Ammon's horn (tissue), 1 donor: Measurements from ENCODE around the gene KIF1A.
"Not testable (repeated sequence)": the region's sequence is repeated elsewhere in the genome, so short reads cannot be mapped to it uniquely, and the experiment has no call there.

Experiments used
- DNase-seq: peaks from one replicate; pipeline ENCODE4 v3.0.0-alpha.2; 2016; ENCODE audit warnings: low spot score

KIF1A gene

GRCh38 chr2:240703417-240704341 lies 116.3 kb downstream of the KIF1A start:
- DNase-seq = no peak

GRCh38 chr2:240702640-240703011 lies 117.4 kb downstream of the KIF1A start:
- DNase-seq = no peak

GRCh38 chr2:240701736-240702639 lies 118.0 kb downstream of the KIF1A start:
- DNase-seq = no peak

DNA sequence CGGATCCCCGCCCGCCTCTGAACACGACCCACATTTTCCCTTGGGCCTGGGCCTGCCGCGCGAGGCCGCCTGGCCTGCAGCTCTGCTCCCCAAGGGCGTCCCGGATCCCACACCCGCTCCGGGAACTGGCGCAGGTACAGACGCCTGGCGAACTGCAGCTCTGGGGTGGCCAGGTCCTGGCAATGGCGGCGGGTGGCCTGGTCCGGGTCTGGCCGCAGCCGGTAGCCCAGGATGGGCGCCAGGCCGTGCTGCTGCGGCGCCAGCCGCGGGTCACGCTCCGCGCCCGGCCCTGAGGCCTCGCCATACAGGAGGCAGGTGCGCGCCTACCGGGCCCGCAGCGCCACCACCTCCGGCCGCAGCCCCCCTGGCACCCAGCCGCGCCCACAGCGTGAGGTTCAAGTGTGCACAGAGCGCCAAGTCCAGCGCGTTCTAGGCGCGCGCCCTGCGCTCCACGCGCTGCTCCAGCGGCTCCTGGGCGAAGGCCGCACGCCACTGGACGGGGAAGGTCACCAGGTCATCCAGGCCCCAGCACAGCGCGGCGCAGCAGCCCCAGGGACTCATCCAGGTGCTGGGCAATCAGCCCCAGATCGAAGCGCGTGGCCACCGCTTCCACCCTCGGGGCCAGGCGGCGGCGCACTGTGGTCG lies 118.8 kb downstream of the KIF1A start:
- DNase-seq = no peak

- not testable (repeated sequence) for DNase-seq
Measured at GRCh38 chr2:240700616-240701015, 119.4 kb downstream of the KIF1A start.

DNA sequence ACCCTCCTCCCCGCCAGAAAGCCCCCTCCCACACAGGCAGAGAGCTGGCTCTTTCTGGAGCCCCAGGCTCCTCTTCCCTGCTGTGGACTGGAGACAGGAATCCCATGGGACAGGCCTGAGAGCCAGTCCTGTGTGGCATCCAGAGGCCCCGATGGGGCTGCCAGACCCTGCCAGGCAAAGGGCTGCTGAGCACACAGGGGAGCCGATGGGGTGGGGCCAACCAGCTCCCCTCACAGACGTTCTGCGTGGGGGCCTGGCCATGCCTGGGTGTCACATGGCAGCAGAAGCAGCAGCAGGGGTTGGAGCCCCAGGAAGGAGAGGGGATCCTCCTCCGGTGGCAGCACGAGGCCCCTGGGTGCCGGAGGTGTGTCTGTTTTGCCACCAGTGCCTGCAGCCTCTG lies 120.2 kb downstream of the KIF1A start:
- DNase-seq = not testable (repeated sequence)

DNA sequence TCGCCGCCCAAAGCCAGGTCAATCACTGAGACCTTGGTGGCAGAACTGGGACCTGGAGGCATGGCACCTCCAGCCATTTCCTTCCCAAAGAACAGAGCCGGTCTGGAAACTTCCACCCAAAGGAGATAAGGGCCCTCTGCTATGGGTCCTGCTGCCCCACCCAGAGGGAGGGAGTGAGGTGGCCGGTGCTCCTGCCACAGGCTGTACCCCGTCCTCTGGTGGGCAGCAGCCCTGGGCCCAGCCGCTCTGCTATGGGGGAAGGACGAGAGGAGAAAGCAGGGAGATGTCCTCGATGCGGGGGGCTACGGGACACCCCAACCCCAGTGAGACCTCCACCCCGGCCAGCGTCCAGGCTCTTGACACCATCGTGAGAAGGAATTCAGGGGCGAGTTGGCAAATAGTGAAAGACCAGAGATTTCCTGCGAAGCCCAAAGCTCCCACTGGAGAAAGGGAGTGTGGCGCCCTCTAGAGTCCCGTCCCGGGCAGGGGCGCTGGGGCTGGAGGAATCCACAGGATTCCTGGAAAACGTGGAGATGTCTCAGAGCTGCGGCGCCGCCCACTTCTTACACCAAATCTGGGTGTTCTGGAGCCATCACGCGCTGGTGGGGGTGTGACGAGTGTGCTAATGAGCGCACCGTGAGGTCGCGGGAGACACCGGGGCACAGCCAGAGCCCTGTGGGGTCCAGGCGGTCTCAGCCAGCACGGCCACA lies 121.0 kb downstream of the KIF1A start:
- not testable (repeated sequence) for DNase-seq

- DNase-seq = not testable (repeated sequence)
Measured at GRCh38 chr2:240696469-240696868, 123.5 kb downstream of the KIF1A start.

DNA sequence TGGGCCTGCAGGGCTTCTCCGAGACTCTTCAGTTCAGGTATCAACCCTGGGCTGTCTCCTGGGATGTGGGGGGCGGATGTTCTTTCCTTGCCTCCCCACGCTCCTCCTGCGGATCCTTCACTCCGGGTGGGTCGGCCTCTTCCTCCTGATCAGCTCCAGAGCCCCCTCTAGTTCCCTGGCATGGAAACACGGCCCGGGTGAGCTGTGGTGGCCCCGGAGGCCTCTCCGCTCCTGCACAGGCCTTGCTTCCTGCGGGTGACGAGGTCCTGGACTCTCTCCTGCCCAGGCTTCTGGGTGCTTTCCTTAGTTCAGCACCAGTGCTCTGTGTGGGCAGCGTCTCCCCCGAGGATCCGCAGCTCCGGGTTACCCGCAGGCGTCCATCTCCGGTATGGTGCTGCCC lies 124.4 kb downstream of the KIF1A start:
- not testable (repeated sequence) for DNase-seq

GRCh38 chr2:240694304-240694703 lies 125.7 kb downstream of the KIF1A start:
- not testable (repeated sequence) for DNase-seq

DNA sequence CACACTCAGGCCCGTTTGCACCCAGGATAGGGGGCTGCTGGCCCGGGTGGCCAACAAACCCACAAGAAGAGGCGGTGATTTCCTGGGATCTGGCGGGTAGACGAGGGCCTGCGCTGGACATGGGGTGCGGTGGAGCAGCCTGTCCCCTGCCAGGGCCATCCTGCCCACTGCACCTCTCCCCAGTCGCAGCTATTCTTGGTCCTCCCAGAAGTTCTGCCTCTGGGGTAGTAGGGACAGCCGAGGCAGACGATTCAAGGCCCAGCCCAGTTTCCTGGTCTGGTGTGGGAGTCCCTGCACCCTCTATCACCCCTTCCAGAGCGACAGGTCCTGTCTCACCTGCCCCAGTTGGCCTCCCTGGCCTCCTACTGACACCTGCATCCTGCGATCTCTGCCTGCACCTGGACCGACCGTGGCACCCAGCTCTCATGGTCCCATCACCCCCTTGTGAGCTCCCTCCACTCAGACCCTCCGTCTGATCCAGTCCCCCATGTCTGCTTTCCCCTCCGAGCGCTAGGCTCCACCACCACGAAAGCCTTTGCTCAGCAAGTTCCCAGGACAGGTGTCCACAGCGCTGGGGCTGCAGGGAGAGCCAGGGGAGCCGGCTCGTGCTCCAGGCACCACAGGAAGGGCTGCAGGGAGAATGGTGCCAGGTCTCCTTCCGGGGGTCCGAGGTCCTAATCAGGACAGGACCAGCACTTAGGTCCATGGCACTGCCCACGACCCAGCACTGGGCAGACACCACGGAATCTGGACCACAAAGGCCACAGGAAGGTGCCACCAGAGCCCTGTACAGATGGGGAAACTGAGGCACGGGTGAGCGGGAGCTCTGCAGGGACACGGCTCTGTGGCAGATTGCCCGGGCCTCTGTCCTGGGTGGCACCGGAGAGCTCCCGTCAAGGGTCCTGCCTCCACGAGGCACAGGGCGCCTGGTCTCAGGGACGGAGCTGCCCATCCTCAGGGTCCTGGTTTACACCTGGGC lies 127.1 kb downstream of the KIF1A start:
- DNase-seq = not testable (repeated sequence)

- DNase-seq = not testable (repeated sequence)
Measured at GRCh38 chr2:240691631-240692420, 128.2 kb downstream of the KIF1A start, which contains the start of gene AQP12A. Gene AQP12A (plus strand): TSS chr2:240691866. CDS start chr2:240691914, 48 bp downstream.

GRCh38 chr2:240691075-240691427 lies 129.0 kb downstream of the KIF1A start:
- DNase-seq = not testable (repeated sequence)

DNA sequence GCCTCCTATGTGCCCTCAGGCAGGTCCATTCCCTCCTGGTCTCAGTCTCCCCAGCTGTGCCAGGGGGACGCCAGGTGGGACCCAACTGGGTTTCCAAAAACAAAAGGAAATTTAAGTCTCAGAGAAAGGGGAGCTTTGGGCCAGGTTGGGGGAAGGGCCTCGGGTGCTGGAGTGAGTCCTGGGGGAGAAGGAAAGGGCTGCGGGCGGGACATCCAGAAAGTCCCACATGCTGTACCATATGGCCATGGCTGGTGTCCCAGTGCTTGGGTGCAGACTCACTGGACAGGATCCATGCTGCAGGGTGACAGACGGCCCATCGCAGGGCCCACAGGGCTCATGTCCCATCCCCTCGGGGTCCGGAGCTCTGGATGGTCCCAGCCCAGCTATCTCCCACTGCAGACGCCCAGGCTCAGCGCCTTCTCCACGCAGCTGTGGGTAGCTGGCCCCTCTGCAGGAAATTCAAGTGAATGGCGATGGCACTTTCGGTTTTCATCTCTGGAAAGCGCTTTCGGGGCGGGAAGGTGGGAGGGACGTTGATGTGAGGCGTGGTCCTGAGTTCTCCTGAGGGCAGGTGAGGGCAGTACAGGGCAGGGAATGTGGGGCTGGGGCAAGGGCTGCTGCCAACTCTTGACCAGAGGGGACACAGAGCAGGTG lies 129.5 kb downstream of the KIF1A start:
- not testable (repeated sequence) for DNase-seq

DNA sequence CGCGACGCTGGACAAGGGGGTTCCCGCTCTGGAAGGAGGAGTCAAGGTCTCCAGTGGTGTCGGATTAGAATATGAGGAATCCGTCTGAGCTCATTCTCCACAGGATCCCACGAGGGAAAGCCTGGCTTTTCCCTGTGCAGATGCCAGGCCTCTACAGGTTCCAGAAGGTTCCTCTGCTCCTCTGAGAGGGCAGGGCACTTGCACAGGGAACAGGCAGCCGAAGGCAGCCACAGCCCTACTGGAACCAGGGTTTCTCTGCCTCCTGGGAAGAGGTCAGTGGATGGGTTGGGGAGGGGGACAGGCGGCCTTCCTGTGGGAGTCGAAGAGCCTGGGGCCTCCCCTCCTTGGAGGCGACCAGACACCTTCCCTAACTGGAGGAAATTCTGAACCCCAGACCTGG lies 130.0 kb downstream of the KIF1A start:
- no peak for DNase-seq

DNA sequence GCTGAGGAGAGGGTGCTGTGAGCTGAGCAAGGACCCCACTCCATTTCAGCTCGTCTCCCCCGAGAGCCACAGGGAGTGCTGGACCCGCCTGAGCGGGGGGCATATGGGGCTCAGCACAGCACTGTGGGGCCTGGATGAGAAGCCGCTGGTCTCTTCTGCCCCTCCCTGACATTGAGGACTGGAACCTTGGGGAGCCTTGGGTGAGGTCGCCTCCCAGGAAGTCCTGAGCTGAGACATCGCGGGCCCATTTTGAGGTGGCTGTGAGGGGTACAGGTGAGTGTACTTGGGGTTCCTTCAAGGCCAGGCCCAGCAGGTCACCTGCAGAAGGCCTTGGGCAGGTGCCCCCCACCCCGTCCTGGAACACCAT lies 131.5 kb downstream of the KIF1A start:
- DNase-seq = no peak

DNA sequence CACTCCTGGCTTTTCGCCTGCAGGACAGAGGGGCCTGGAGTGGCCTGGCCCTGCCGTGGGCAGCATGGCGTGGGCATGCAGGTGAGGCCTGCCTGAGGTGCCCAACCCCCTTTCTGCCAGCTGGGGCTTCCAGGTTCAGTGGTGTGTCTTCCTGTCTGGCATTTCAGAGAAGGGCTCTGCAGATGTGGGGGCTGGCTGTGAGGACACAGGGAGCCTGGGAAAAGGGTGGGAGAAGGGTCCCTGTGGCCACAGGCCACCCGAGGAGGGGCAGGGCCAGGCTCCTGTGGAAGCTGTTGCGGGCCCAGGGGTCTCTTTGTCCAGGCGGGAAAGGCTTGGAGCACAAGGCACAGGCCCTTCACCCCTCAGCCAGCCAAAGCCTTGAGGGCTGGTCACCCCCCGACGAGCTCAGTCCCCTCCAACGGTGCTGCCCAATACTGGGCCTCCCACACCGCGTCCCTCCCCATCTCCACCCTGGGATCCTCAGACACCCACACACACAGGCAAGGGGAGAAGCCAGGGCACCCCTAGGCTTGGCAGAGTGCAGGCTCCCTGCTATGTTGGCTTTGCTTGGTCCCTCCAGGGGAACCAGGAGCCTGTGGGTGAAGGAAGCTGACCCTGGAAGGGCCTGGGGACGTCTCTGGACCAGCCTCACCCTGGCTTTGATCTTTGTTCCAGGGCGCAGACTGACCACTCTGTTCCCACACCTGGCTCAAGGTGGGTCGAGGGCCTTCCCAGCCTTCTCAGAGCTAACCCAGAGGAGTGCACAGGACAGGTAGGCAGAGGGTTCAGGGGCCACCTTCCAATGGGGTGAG lies 132.1 kb downstream of the KIF1A start:
- DNase-seq = no peak
